ENCODE data around the gene ZNF341. TPM values are rescaled to one million over a fixed set of nuclear protein-coding genes. Genes with fewer than 3 reads are reported as not detected.

Gene ZNF341
- total RNA-seq (2011; cell fraction: chromatin; rRNA removed; ENCODE audit: low replicate concordance): 6.0 and 8.6 TPM in 2 replicates
- 5.0 and 5.2 TPM in 2 replicates for total RNA-seq (2011; cell fraction: nucleolus; rRNA removed)
- 5.1 and 6.3 TPM in 2 replicates for total RNA-seq (2011; cell fraction: nucleoplasm; rRNA removed)
- 1.6 and 2.6 TPM in 2 replicates for total RNA-seq (2014; rRNA removed)
- total RNA-seq (2014; rRNA removed; fragmentation: Illumina TruSeq; extraction: Trizol): 0.41 and 0.76 TPM in 2 replicates
- 1.0 TPM in 2 replicates for total RNA-seq (2015; rRNA removed; fragmentation: Illumina TruSeq; extraction: Trizol)
- 2.6 and 2.8 TPM in 2 replicates for total RNA-seq (2021)
- 0.89 and 1.8 TPM in 2 replicates for polyA plus RNA-seq (2011; rRNA removed)
- polyA plus RNA-seq (2011; cell fraction: cytosol; rRNA removed): 1.2 and 2.3 TPM in 2 replicates
- polyA plus RNA-seq (2011; cell fraction: nucleus; rRNA removed): 2.3 and 5.1 TPM in 2 replicates
- 2.3 and 2.4 TPM in 2 replicates for polyA plus RNA-seq (2012)
- 2.3 TPM in 2 replicates for polyA plus RNA-seq (2014; fragmentation: Illumina TruSeq; extraction: Trizol)
- polyA plus RNA-seq (2014; fragmentation: Nextera tagmentation; extraction: Ambion mirVana): under 1 TPM; 0.08 to 0.10 TPM
- polyA plus RNA-seq (2014; rRNA removed): 2.0 and 2.2 TPM in 2 replicates
- polyA minus RNA-seq (2011; rRNA and poly(A)+ RNA removed): 0.90 and 1.3 TPM in 2 replicates
- 1.6 and 1.9 TPM in 2 replicates for polyA minus RNA-seq (2011; cell fraction: cytosol; rRNA and poly(A)+ RNA removed)
- 1.1 and 1.6 TPM in 2 replicates for polyA minus RNA-seq (2011; cell fraction: nucleus; rRNA and poly(A)+ RNA removed)
- percentile 45 among the genes with signal in this experiment for Bru-seq, nascent RNA
- percentile 43 among the genes with signal in this experiment for BruChase-seq, experiment 1, labeled RNA remaining after a 2-hour chase
- percentile 43 among the genes with signal in this experiment for BruChase-seq, experiment 2, labeled RNA remaining after a 6-hour chase
- long read RNA-seq, experiment 1, partial matches to known transcripts: 4 of 8 reads
- long read RNA-seq, experiment 1, other reads (novel, unspliced or antisense): 3 of 8 reads
- long read RNA-seq, experiment 2, partial matches to known transcripts: 1 of 7 reads
- long read RNA-seq, experiment 2, other reads (novel, unspliced or antisense): 1 of 7 reads
- long read RNA-seq, experiment 3: 0 reads

DNA sequence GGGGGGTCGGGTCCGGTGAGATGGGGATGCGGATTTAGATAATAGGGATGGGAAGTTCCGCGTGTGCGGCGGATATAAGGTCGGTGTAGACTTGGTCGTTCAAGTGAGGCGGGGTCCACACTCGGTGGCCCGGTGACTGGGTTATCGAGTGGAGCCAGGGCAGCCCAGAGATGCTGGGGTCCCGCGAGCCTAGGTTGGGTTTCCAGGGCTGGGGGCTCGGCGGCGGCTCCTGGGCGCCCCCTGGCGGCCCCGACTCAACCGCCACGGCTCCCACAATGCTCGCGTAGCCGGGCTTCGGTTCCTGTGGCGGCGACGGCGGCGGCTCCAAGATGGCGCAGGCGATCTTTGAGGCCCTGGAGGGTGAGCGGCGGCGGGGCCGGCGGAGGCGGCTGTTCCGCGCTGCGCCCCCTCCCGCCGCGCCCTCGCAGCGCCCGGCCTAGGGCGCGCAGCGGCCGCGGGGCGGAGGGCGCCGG, at the start of gene ZNF341:
TSS of gene ZNF341 (plus strand) at position 304 of the 473 bp plus-strand sequence. CDS start at position 330, 26 bp downstream.
- Histone ChIP-seq H3K9ac (ENCODE audit: insufficient read depth in 1 of 2, low read depth in 2 of 2, low read length in 2 of 2) (peak within 1 kb of the TSS; percentile 64 to 96), H4K20me1 (replicated peaks; ENCODE audit: control insufficient read depth, insufficient read depth, low read length) (no peaks in the 10 kb centered on the region), H3K27me3 (ENCODE audit: control insufficient read depth in 2 of 2, insufficient read depth in 2 of 2, low read length in 2 of 2) (no peaks in the 10 kb centered on the region), H3K4me1 (replicated peaks in 1 of 2; ENCODE audit: control insufficient read depth in 2 of 2, insufficient read depth in 2 of 2, low read length in 2 of 2) (peaks cover 20 to 33% of the 10 kb centered on the region in 2 experiments), H3K9me3 (replicated peaks; ENCODE audit: control insufficient read depth, insufficient read depth, low read depth, low read length) (peaks cover 2% of the 10 kb centered on the region; the same call in 1 of the 2 replicates), H3K9me1 (ENCODE audit: control insufficient read depth, insufficient read depth, low read length) (no peaks in the 10 kb centered on the region), H2AFZ (ENCODE audit: low read depth, low read length) (peak within 1 kb of the TSS; percentile 98), H3K4me3 (peak within 1 kb of the TSS; percentile 49), H3K27ac (ENCODE audit: extremely low read depth, low read depth, low read length) (peak within 1 kb of the TSS; percentile 75), H3K4me2 (ENCODE audit: insufficient read depth, low read length) (peak within 1 kb of the TSS; percentile 89), H3K36me3 (ENCODE audit: control insufficient read depth, insufficient read depth, low read length) (no peaks in the 10 kb centered on the region), H3K79me2 (ENCODE audit: control insufficient read depth, insufficient read depth, low read length) (no peaks in the 10 kb centered on the region)
- in situ Hi-C loops (cut with MboI): loop anchor here (5.0 kb wide), 1 partner anchor 269 kb away; no protein-coding TSS in a partner anchor
- CTCF ChIA-PET (ENCODE audit: low intra/inter-chr PET ratio): interaction anchor here (0.5 to 1.1 kb wide), 4 partner anchors 33 to 177 kb away, joined by 3 to 4 read pairs (median 4); no protein-coding TSS in a partner anchor
- BruUV-seq (replicated peaks): no TSS peak
- 10% methylated on average over 39 of the region's 57 CpGs for WGBS (ENCODE audit: insufficient coverage, low coverage, missing lambda C conversion rate)
- intact Hi-C loops (cut with micrococcal nuclease): loop anchor here (2.0 to 5.0 kb wide), 3 partner anchors 44 to 81 kb away; partner anchors contain the start of genes ACTL10, CHMP4B and E2F1
- no peak for FAIRE-seq
- POLR2A ChIA-PET: interaction anchor here (1.2 to 2.1 kb wide), 2 partner anchors 12 to 50 kb away, joined by 6 to 7 read pairs; partner anchors contain the start of gene PXMP4
- ATAC-seq: peak; percentile 94
- peak; percentile 82 to 94 (median 89) for DNase-seq (ENCODE audit: extremely low read depth in 1 of 4, low spot score in 3 of 4)
- no peak for TF ChIP-seq MEIS2 (IDR thresholded peaks at IDR 0.05; ENCODE audit: partially characterized antibody)
- no peak for TF ChIP-seq HNRNPH1 (optimal IDR thresholded peaks at IDR 0.05; ENCODE audit: low read depth, low read length)
- TF ChIP-seq, protein P1, sequence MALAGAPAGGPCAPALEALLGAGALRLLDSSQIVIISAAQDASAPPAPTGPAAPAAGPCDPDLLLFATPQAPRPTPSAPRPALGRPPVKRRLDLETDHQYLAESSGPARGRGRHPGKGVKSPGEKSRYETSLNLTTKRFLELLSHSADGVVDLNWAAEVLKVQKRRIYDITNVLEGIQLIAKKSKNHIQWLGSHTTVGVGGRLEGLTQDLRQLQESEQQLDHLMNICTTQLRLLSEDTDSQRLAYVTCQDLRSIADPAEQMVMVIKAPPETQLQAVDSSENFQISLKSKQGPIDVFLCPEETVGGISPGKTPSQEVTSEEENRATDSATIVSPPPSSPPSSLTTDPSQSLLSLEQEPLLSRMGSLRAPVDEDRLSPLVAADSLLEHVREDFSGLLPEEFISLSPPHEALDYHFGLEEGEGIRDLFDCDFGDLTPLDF (CRISPR knock-in tag; IDR thresholded peaks at IDR 0.05): no peak
- no peak for TF ChIP-seq JUN (IDR thresholded peaks at IDR 0.05; ENCODE audit: borderline replicate concordance, low read depth, low read length)
- TF ChIP-seq JUN (CRISPR knock-in tag; IDR thresholded peaks at IDR 0.05; ENCODE audit: borderline replicate concordance): no peak
- TF ChIP-seq GATAD2B (IDR thresholded peaks at IDR 0.05; ENCODE audit: borderline replicate concordance): peak; percentile 98
- TF ChIP-seq HMG20B (CRISPR knock-in tag; IDR thresholded peaks at IDR 0.05): no peak
- no peak for TF ChIP-seq HOXB6 (CRISPR knock-in tag; IDR thresholded peaks at IDR 0.05; ENCODE audit: borderline replicate concordance)
- TF ChIP-seq FOSL1 (tag; conservative IDR thresholded peaks at IDR 0.05): no peak; the same call in 1 of the 2 replicates
- TF ChIP-seq CBX1 (IDR thresholded peaks at IDR 0.05; ENCODE audit: low read depth): no peak
- no peak for TF ChIP-seq GABPA (tag; conservative IDR thresholded peaks at IDR 0.05; ENCODE audit: low read depth)
- no peak for TF ChIP-seq ZBED1 (IDR thresholded peaks at IDR 0.05)
- TF ChIP-seq NFRKB (IDR thresholded peaks at IDR 0.05; ENCODE audit: low read depth): 0 out of 2 replicates have a peak, but pooled peaks have one; percentile 35
- TF ChIP-seq, protein P2, sequence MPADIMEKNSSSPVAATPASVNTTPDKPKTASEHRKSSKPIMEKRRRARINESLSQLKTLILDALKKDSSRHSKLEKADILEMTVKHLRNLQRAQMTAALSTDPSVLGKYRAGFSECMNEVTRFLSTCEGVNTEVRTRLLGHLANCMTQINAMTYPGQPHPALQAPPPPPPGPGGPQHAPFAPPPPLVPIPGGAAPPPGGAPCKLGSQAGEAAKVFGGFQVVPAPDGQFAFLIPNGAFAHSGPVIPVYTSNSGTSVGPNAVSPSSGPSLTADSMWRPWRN (IDR thresholded peaks at IDR 0.05; ENCODE audit: low read depth): no peak
- no peak for TF ChIP-seq SMARCC2 (IDR thresholded peaks at IDR 0.05; ENCODE audit: low read depth)
- no peak for TF ChIP-seq KDM1A (IDR thresholded peaks at IDR 0.05)
- no peak for TF ChIP-seq NFXL1 (CRISPR knock-in tag; IDR thresholded peaks at IDR 0.05)
- TF ChIP-seq EP300 (IDR thresholded peaks at IDR 0.05; ENCODE audit: low read length): no peak
- no peak for TF ChIP-seq EHMT2 (IDR thresholded peaks at IDR 0.05)

All from K562 (cell line).